PFSK-1 (cell line): ENCODE measurements around the gene MCM5.

ENCODE experiments used
- POLR2AphosphoS5 ChIP-seq: IDR thresholded peaks from 2 replicates; pipeline ENCODE4 v1.6.1; 2012; ENCODE audit warnings: low read depth, mild to moderate bottlenecking, control low read depth, low read length, moderate library complexity
- SIN3A ChIP-seq: IDR thresholded peaks from 2 replicates; pipeline ENCODE4 v1.6.1; 2012; ENCODE audit warnings: mild to moderate bottlenecking, low read length, moderate library complexity, borderline replicate concordance; ENCODE audit not compliant: insufficient read depth

GRCh38 chr22:35464399-35464798 is 64.5 kb downstream of the MCM5 start:
- no peak for TF ChIP-seq SIN3A
- no peak for TF ChIP-seq POLR2AphosphoS5
